ENCODE data around the gene EMC7. TPM values are rescaled to one million over a fixed set of nuclear protein-coding genes. Genes with fewer than 3 reads are reported as not detected.
A peak's percentile ranks its signal among the peaks of the same experiment; 100 is the strongest.

The EMC7 gene
- polyA plus RNA-seq, 3 donors, result 41.7 to 135 (median 125) TPM

DNA sequence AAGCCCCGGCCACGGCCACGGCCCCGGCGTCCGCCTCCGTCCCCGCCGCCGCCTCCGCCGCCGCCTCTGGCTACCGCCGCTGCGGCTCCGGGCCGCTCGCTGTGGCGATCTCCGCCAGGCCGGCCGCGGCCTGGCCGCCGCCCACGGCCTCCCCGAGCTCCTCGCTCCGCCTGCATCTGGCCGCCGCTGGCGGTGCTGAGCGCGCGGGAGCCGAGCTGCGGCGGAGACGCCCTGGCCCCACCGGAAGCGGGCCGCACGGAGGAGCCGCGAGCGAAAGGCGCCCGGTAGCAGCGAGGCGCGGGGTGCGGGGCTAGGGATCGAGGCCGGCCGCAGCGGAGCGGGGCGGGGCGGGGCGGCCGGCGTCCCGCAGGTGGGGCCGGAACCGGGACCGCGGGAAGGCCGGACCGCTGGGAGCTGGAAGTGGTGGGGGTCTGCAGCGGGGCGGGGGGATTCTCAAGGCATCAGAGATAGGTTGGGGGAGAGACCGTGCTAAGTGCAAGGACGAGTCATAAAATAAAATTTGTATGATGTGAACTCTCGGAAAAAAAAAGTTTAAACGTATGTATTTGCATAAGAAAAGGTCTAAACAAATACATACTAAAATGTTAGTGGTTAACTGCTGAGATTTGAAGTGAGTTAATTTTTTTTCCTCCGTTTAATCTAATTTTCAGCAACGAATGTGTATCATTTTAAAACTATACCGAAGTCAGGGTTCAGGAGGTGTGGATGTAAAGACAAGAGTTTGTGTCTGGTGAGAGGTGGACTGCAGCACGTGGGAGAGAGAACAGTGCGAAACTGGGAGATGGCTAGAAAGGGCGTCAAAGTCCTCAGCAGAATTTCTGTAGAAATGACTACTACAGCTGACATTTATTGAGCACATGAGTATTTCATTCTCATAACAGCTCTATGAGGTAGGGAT lies 62.5 kb downstream of the EMC7 start, which contains the start of gene AVEN:
Gene AVEN (minus strand): TSS at position 334 of the 919 bp plus-strand sequence. CDS start 158 bp downstream, at position 176.
- Mint-ChIP-seq H3K27me3 (ENCODE audit: low read depth in 3 of 3) (peaks cover 2 to 5% (median 5%) of the 10 kb centered on the region in 3 donors), H3K4me3 (peak within 1 kb of the TSS; percentile 89 to 94), H3K9me3 (peaks cover 0 to 2% (median 0%) of the 10 kb centered on the region in 7 donors), H3K27ac (peak within 1 kb of the TSS; percentile 34 to 85 (median 63)), H3K4me1 (peaks cover 17% of the 10 kb centered on the region), H3K36me3 (no peaks in the 10 kb centered on the region)
- H3K27me3 ChIP-seq (ENCODE audit: control insufficient read depth in 2 of 2, insufficient read depth in 2 of 2, low read length in 2 of 2), result no peaks in the 10 kb centered on the region
- H3K9me3 ChIP-seq (replicated peaks in 1 of 2; ENCODE audit: control insufficient read depth in 1 of 2, insufficient read depth in 1 of 2, low read length in 2 of 2), result no peaks in the 10 kb centered on the region
- TF ChIP-seq, protein P1, sequence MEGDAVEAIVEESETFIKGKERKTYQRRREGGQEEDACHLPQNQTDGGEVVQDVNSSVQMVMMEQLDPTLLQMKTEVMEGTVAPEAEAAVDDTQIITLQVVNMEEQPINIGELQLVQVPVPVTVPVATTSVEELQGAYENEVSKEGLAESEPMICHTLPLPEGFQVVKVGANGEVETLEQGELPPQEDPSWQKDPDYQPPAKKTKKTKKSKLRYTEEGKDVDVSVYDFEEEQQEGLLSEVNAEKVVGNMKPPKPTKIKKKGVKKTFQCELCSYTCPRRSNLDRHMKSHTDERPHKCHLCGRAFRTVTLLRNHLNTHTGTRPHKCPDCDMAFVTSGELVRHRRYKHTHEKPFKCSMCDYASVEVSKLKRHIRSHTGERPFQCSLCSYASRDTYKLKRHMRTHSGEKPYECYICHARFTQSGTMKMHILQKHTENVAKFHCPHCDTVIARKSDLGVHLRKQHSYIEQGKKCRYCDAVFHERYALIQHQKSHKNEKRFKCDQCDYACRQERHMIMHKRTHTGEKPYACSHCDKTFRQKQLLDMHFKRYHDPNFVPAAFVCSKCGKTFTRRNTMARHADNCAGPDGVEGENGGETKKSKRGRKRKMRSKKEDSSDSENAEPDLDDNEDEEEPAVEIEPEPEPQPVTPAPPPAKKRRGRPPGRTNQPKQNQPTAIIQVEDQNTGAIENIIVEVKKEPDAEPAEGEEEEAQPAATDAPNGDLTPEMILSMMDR (IDR thresholded peaks at IDR 0.05), result no peak
- peak within 1 kb of the TSS; percentile 13 to 64 for H3K27ac ChIP-seq (ENCODE audit: low read depth in 1 of 2, low read length in 2 of 2)
- peak within 1 kb of the TSS; percentile 95 for H2AFZ ChIP-seq (ENCODE audit: insufficient read depth, low read depth, low read length, poor library complexity, severe bottlenecking)
- WGBS (ENCODE audit: insufficient coverage), result under 1% methylated on average over 69 of the region's 82 CpGs
- H3K4me1 ChIP-seq (ENCODE audit: control insufficient read depth in 1 of 2, insufficient read depth in 2 of 2, low read length in 2 of 2), result peaks cover 13 to 19% of the 10 kb centered on the region in 2 donors
- no peaks in the 10 kb centered on the region for H3K36me3 ChIP-seq (replicated peaks in 1 of 2; ENCODE audit: control insufficient read depth in 1 of 2, insufficient read depth in 2 of 2, low read length in 2 of 2)
- peak within 1 kb of the TSS; percentile 69 for H3K9ac ChIP-seq (ENCODE audit: insufficient read depth, low read length, poor library complexity, severe bottlenecking)
- peak within 1 kb of the TSS; percentile 95 for H3K4me2 ChIP-seq (replicated peaks; ENCODE audit: extremely low read depth, low read length, poor library complexity, severe bottlenecking)
- no peaks in the 10 kb centered on the region for H3K79me2 ChIP-seq (ENCODE audit: insufficient read depth, low read length)
- peak within 1 kb of the TSS; percentile 69 to 98 (median 94) for H3K4me3 ChIP-seq (replicated peaks in 1 of 3; ENCODE audit: low read depth in 2 of 3, low read length in 3 of 3)
- no peaks in the 10 kb centered on the region for H4K20me1 ChIP-seq (ENCODE audit: insufficient read depth, low read length)
- intact Hi-C loops (cut with micrococcal nuclease), result no loop called here
- peak; percentile 4 to 35 (median 17) for DNase-seq

DNA sequence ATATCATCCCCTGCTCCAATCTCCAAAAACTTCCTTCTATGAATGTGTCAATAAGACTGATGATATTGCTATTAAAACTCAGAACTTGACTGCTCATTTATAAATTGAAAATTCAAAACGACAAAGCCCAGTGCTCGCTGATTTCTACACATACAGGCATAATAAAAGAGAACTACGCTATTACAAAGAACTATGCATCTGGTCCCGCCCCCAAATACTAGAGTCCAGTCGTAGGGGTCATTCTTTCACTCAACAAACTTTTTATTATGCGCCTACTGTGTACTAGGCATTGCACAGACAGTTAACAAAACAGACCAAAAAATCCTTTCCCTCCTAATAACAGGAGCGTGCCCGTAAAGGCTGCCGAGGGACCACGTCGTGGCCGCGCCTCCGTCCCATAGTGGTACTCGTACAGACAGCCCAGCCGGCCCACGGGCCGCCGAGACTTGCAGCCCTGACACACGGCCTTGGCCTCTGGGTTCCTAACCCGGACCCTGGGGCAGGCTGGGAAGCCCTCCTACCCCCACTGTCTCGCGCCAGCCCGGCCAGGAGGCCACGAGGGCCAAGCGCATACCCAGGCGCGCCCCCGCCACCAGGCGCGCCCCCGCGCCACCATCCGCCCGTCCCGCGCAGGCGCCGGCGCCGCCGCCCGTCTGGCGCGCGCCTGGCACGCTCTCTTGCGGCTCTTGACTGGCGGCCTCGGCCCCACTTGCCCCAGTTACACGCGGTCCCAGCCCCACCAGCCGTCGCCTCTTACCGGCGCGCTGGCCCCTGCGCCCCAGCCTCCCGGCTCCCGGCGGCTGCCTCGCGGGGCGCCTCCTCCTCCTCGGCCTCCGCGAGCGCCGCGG lies 63.4 kb downstream of the EMC7 start:
- under 1% methylated on average over 67 of the region's 70 CpGs for WGBS (ENCODE audit: insufficient coverage)
- intact Hi-C loops (cut with micrococcal nuclease), result no loop called here
- Histone ChIP-seq H3K4me3 (replicated peaks in 1 of 3; ENCODE audit: low read depth in 2 of 3, low read length in 3 of 3) (peak overlapping the region; percentile 69 to 98 (median 94)), H3K9me3 (replicated peaks in 1 of 2; ENCODE audit: control insufficient read depth in 1 of 2, insufficient read depth in 1 of 2, low read length in 2 of 2) (no peaks in the 10 kb centered on the region), H2AFZ (ENCODE audit: insufficient read depth, low read depth, low read length, poor library complexity, severe bottlenecking) (peak overlapping the region; percentile 95), H3K4me2 (replicated peaks; ENCODE audit: extremely low read depth, low read length, poor library complexity, severe bottlenecking) (peak overlapping the region; percentile 95), H4K20me1 (ENCODE audit: insufficient read depth, low read length) (no peaks in the 10 kb centered on the region), H3K4me1 (ENCODE audit: control insufficient read depth in 1 of 2, insufficient read depth in 2 of 2, low read length in 2 of 2) (peaks cover 13 to 19% of the 10 kb centered on the region in 2 donors), H3K27ac (ENCODE audit: low read depth in 1 of 2, low read length in 2 of 2) (peak overlapping the region; percentile 13 to 64), H3K79me2 (ENCODE audit: insufficient read depth, low read length) (no peaks in the 10 kb centered on the region), H3K27me3 (ENCODE audit: control insufficient read depth in 2 of 2, insufficient read depth in 2 of 2, low read length in 2 of 2) (no peaks in the 10 kb centered on the region), H3K36me3 (replicated peaks in 1 of 2; ENCODE audit: control insufficient read depth in 1 of 2, insufficient read depth in 2 of 2, low read length in 2 of 2) (no peaks in the 10 kb centered on the region), H3K9ac (ENCODE audit: insufficient read depth, low read length, poor library complexity, severe bottlenecking) (peak overlapping the region; percentile 69)
- TF ChIP-seq, protein P1 (IDR thresholded peaks at IDR 0.05), result no peak
- DNase-seq, result peak; percentile 29 to 70 (median 40)
- H3K4me3 Mint-ChIP-seq, result peak overlapping the region; percentile 88 to 94
- H3K36me3 Mint-ChIP-seq, result no peaks in the 10 kb centered on the region
- H3K27ac Mint-ChIP-seq, result peak overlapping the region in 4 of 7 donors; percentile 55 to 73 (median 62)
- peaks cover 17% of the 10 kb centered on the region for H3K4me1 Mint-ChIP-seq
- peaks cover 0 to 4% (median 0%) of the 10 kb centered on the region in 7 donors for H3K9me3 Mint-ChIP-seq
- H3K27me3 Mint-ChIP-seq (ENCODE audit: low read depth in 3 of 3), result peaks cover 2 to 5% (median 5%) of the 10 kb centered on the region in 3 donors

Data from CD14-positive monocyte (primary cell).